ENCODE measurements around the gene DCUN1D4.
"Not testable (repeated sequence)": the region's sequence is repeated elsewhere in the genome, so short reads cannot be mapped to it uniquely, and the experiment has no call there.

The DCUN1D4 gene

GRCh38 chr4:51855270-51855669 is 12.3 kb downstream of the DCUN1D4 start:
- DNase-seq (ENCODE audit: low spot score): no peak

GRCh38 chr4:51855751-51856150 is 12.8 kb downstream of the DCUN1D4 start:
- DNase-seq (ENCODE audit: low spot score): no peak

- DNase-seq (ENCODE audit: low spot score): no peak
Measured at GRCh38 chr4:51858605-51859202, 15.8 kb downstream of the DCUN1D4 start.

GRCh38 chr4:51859476-51860031 is 16.6 kb downstream of the DCUN1D4 start:
- DNase-seq (ENCODE audit: low spot score): no peak

GRCh38 chr4:51862199-51862598 is 19.2 kb downstream of the DCUN1D4 start:
- DNase-seq (ENCODE audit: low spot score): no peak

- no peak for DNase-seq (ENCODE audit: low spot score)
Measured at GRCh38 chr4:51862781-51863180, 19.8 kb downstream of the DCUN1D4 start.

- no peak for DNase-seq (ENCODE audit: low spot score)
Measured at GRCh38 chr4:51865717-51866116, 22.8 kb downstream of the DCUN1D4 start.

GRCh38 chr4:51866835-51867234 is 23.9 kb downstream of the DCUN1D4 start:
- DNase-seq (ENCODE audit: low spot score): no peak

- no peak for DNase-seq (ENCODE audit: low spot score)
Measured at GRCh38 chr4:51867689-51868448, 24.9 kb downstream of the DCUN1D4 start.

- no peak for DNase-seq (ENCODE audit: low spot score)
Measured at GRCh38 chr4:51868449-51868847, 25.5 kb downstream of the DCUN1D4 start.

- no peak for DNase-seq (ENCODE audit: low spot score)
Measured at GRCh38 chr4:51870441-51871188, 27.7 kb downstream of the DCUN1D4 start.

- no peak for DNase-seq (ENCODE audit: low spot score)
Measured at GRCh38 chr4:51872283-51872997, 29.5 kb downstream of the DCUN1D4 start.

- no peak for DNase-seq (ENCODE audit: low spot score)
Measured at GRCh38 chr4:51874551-51874950, 31.6 kb downstream of the DCUN1D4 start.

GRCh38 chr4:51878431-51878830 is 35.5 kb downstream of the DCUN1D4 start:
- DNase-seq (ENCODE audit: low spot score): no peak

- no peak for DNase-seq (ENCODE audit: low spot score)
Measured at GRCh38 chr4:51880016-51880915, 37.3 kb downstream of the DCUN1D4 start.

GRCh38 chr4:51884055-51884454 is 41.1 kb downstream of the DCUN1D4 start:
- DNase-seq (ENCODE audit: low spot score): no peak

GRCh38 chr4:51884606-51885005 is 41.7 kb downstream of the DCUN1D4 start:
- no peak for DNase-seq (ENCODE audit: low spot score)

- peak; percentile 44 for DNase-seq (ENCODE audit: low spot score)
Measured at GRCh38 chr4:51885363-51885762, 42.4 kb downstream of the DCUN1D4 start.

- DNase-seq (ENCODE audit: low spot score): no peak
Measured at GRCh38 chr4:51890760-51891159, 47.8 kb downstream of the DCUN1D4 start.

GRCh38 chr4:51893402-51893801 is 50.4 kb downstream of the DCUN1D4 start:
- DNase-seq (ENCODE audit: low spot score): not testable (repeated sequence)

GRCh38 chr4:51894059-51894645 is 51.2 kb downstream of the DCUN1D4 start:
- DNase-seq (ENCODE audit: low spot score): no peak

Measured in NAMALWA (cell line).